ENCODE measurements around the gene CDH6.

Gene CDH6

DNA sequence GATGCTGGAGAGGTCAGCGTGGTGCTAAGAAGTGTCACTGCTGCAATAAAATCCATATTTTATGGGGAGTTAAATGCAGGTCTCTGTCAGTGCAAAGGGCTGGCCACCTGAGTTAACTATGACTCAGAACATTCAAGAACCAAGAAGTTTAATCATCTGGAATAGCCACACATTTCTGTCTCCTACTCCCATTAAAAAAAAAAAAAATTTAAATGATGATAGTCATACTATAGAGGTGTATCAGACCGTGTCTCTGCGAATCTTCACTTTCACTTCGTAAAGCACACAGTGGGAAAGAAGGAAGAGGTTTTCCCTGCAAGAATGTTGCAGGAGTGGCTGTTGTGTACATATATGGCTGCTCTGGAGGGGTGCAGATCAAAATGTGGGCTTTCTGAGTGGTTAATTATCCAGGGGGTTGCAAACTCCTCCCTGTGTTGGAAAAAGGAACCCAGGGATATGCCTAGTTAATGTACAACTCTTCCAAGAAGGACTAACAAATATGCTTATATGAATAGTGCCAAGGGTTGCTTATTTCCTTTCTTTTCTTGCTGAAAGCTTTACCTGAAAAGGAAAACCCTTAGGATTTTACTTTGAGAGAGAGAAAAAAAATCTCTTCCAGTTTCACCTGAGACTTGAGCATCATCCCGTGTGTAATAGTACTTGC lies 1.5 kb downstream of the CDH6 start:
- no peak for DNase-seq (ENCODE audit: low read depth)
- TF ChIP-seq, protein P1, sequence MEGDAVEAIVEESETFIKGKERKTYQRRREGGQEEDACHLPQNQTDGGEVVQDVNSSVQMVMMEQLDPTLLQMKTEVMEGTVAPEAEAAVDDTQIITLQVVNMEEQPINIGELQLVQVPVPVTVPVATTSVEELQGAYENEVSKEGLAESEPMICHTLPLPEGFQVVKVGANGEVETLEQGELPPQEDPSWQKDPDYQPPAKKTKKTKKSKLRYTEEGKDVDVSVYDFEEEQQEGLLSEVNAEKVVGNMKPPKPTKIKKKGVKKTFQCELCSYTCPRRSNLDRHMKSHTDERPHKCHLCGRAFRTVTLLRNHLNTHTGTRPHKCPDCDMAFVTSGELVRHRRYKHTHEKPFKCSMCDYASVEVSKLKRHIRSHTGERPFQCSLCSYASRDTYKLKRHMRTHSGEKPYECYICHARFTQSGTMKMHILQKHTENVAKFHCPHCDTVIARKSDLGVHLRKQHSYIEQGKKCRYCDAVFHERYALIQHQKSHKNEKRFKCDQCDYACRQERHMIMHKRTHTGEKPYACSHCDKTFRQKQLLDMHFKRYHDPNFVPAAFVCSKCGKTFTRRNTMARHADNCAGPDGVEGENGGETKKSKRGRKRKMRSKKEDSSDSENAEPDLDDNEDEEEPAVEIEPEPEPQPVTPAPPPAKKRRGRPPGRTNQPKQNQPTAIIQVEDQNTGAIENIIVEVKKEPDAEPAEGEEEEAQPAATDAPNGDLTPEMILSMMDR (IDR thresholded peaks at IDR 0.05; ENCODE audit: control insufficient read depth, insufficient read depth, low read depth, low read length, missing control alignments) = no peak
- peak overlapping the region; percentile 47 for H3K4me3 ChIP-seq (ENCODE audit: control insufficient read depth, low read depth, low read length)

- TF ChIP-seq, protein P1 (IDR thresholded peaks at IDR 0.05; ENCODE audit: control insufficient read depth, insufficient read depth, low read depth, low read length, missing control alignments) = no peak
- no peak overlapping the region for H3K4me3 ChIP-seq (ENCODE audit: control insufficient read depth, low read depth, low read length)
- no peak for DNase-seq (ENCODE audit: low read depth)
These were observed 2.8 kb downstream of the CDH6 start for GRCh38 chr5:31196309-31196708.

GRCh38 chr5:31197183-31197582 lies 3.7 kb downstream of the CDH6 start:
- TF ChIP-seq, protein P1 (IDR thresholded peaks at IDR 0.05; ENCODE audit: control insufficient read depth, insufficient read depth, low read depth, low read length, missing control alignments) = no peak
- DNase-seq (ENCODE audit: low read depth) = peak; percentile 7
- no peak overlapping the region for H3K4me3 ChIP-seq (ENCODE audit: control insufficient read depth, low read depth, low read length)

DNA sequence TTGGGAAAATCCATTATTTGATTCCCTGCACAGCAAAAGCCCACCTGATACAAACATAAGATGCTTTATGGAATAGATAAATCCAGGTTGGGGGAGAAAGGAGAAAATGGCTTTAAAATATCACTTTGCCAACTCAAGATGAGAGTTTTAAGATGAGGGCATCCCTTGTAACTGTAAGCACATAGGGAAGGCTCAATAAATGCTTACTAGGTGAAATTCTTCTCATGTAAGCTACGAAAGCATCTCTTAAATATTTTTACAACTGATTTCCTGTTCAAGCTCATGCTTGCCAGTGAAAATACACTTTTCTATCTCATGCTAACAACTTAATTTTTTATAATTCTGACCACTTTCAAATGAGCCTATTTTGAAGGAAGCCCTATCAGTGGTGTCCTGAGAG lies 11.5 kb downstream of the CDH6 start:
- no peak overlapping the region for H3K4me3 ChIP-seq (ENCODE audit: control insufficient read depth, low read depth, low read length)

DNA sequence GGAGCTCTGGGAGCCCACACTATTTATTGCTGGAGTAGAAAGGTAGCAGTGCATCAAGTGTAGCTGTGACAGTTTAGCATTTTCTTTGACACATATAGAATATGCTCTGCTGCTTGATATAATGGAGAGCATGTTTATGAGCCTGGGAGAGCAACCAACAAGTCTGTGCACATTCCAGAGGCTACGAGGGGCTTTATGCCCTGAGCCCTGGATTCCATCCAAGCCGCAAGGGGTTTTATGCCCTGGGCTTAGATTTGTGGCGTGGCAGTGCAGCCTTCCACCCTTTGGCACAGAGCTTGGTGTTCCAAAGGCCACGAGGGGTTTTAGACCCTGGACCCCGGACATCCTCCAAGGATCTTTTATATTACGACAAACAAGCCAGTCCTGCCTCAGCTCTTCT lies 14.6 kb downstream of the CDH6 start:
- TF ChIP-seq, protein P1 (IDR thresholded peaks at IDR 0.05; ENCODE audit: control insufficient read depth, insufficient read depth, low read depth, low read length, missing control alignments) = no peak
- DNase-seq (ENCODE audit: low read depth) = no peak
- H3K4me3 ChIP-seq (ENCODE audit: control insufficient read depth, low read depth, low read length) = no peak overlapping the region

More for the DNA sequence above, 11.5 kb downstream of the CDH6 start:
- TF ChIP-seq, protein P1 (IDR thresholded peaks at IDR 0.05; ENCODE audit: control insufficient read depth, insufficient read depth, low read depth, low read length, missing control alignments) = no peak
- DNase-seq (ENCODE audit: low read depth) = no peak

DNA sequence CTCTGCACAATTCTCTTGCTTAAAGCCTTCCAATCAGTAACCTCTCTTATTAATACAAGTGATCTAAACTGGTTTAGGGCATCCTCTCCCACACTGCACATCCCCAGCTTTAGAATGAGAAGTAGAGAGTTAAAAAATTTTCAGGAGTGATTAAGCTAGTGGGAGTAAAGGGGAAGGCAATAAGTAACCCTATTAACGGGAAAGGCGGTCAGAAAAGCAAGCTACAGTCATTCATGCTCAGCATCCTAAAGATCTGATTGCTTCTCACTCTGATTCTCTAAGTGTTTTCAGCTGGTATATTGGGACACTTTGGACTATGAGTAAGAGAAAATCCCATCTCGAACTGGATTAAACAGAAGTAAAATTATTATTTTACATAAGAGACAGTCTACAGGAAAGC lies 15.8 kb downstream of the CDH6 start:
- DNase-seq (ENCODE audit: low read depth) = no peak
- TF ChIP-seq, protein P1 (IDR thresholded peaks at IDR 0.05; ENCODE audit: control insufficient read depth, insufficient read depth, low read depth, low read length, missing control alignments) = no peak
- no peak overlapping the region for H3K4me3 ChIP-seq (ENCODE audit: control insufficient read depth, low read depth, low read length)

Data from AG09309 (cell line).